Activated CD8-positive, alpha-beta memory T cell treated with anti-CD3 and anti-CD28 coated beads, Interleukin-2, amount 50 U/mL, for 4 hours (primary cell): Measurements from ENCODE around the gene DMXL1.
"Not testable (repeated sequence)": the region's sequence is repeated elsewhere in the genome, so short reads cannot be mapped to it uniquely, and the experiment has no call there.

ENCODE experiments used
- DNase-seq: peaks from one replicate; pipeline ENCODE4 v3.0.0-alpha.2; 2020

DMXL1 gene

GRCh38 chr5:119135743-119136142, 64.9 kb downstream of the DMXL1 start:
- DNase-seq = not testable (repeated sequence)

- DNase-seq = no peak
These were observed 65.9 kb downstream of the DMXL1 start for GRCh38 chr5:119136666-119137318.

DNA sequence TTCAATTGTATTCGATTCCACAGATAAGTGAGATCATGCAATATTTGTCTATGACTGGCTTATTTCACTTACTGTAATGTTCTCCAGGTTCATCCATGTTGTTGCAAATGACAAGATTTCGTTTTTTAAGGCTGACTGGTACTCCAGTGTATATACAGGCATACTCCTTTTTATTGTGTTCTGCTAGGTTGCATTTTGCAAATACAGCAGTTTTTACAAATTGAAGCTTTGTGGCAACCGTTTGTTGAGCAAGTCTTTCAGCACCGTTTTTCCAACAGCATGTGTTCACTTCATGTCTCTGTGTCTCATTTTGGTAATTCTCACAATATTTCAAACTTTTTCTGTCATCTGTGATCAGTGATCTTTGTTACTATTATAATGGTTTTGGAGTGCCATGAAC, 82.7 kb downstream of the DMXL1 start:
- no peak for DNase-seq

GRCh38 chr5:119158144-119158543, 87.3 kb downstream of the DMXL1 start:
- no peak for DNase-seq

DNA sequence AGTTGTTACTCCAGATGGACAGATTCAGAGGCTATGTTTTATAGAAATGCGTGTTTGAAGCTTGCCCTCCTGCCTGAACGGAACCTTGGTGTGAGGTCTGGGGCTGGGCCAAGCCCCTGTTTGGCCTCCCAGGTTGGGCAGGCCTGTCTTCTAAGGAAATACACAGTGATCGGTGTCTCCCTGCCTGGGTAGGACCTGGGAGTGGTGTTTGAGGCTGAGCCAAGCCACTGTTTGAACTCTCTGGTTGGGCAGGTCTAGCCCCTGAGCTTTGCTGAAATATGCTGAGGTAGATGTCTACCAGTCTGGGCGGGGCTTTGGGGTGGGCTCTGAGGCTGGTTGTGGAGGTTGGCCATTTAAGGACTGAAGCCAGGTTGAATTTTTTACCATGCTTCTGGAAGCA, 90.5 kb downstream of the DMXL1 start:
- no peak for DNase-seq

GRCh38 chr5:119166026-119166425, 95.1 kb downstream of the DMXL1 start:
- no peak for DNase-seq

GRCh38 chr5:119168401-119168800, 97.5 kb downstream of the DMXL1 start:
- no peak for DNase-seq

- no peak for DNase-seq
These were observed 100.8 kb downstream of the DMXL1 start for GRCh38 chr5:119171686-119172085.

- no peak for DNase-seq
These were observed 103.8 kb downstream of the DMXL1 start for GRCh38 chr5:119174578-119175163.

DNA sequence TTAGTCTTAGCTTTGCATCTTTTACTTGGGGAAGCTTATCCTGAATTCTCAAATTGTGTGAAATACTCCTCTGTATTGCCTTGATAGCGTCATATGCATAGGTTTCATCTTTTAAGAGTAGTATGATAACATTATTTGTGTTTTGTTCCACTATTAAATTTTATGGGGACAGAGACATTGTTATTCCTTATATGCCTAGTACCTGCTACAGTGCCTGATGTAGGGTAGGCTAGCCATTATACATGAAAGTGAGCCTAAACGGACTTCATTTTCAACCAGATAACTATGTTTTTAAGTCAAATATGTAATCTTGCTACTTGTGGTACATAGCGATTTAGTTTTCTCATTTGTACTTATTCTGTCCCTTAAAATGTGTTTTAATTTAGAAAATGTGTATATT, 105.9 kb downstream of the DMXL1 start:
- DNase-seq = no peak

DNA sequence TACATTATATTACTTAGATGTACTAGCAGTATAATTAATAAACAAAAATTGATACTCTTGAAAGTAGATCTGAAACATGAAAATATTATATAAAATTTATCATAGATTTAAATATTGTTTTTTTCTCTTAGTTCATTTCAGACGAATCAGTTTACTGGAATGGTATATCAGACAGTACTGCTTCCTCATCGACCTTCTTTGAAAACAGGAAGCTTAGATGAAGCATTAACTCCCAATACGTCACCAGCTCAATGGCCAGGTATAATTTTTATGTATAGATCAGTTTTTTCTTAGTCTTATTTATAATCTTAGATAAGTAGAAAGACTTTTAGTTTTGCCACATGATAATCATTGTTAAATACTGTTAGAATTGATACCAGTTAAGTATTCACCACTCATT, 106.3 kb downstream of the DMXL1 start:
- no peak for DNase-seq

GRCh38 chr5:119178435-119178834, 107.5 kb downstream of the DMXL1 start:
- DNase-seq = no peak

GRCh38 chr5:119179857-119180641, 109.2 kb downstream of the DMXL1 start:
- DNase-seq = no peak

DNA sequence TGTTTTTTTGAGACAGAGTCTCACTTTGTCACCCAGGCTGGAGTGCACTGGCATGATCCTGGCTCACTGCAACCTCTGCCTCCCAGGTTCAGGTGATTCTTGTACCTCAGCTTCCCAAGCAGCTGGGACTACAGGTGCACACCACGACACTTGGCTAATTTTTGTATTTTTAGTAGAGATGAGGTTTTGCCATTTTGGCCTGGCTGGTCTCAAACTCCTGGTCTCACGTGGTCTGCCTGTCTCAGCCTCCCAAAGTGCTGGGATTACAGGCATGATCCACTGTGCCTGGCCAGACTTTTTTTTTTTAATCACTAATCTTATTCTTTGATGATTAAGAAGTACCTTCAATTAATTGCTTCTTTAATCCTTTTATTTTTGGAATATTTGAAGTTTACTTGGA, 114.6 kb downstream of the DMXL1 start:
- not testable (repeated sequence) for DNase-seq

DNA sequence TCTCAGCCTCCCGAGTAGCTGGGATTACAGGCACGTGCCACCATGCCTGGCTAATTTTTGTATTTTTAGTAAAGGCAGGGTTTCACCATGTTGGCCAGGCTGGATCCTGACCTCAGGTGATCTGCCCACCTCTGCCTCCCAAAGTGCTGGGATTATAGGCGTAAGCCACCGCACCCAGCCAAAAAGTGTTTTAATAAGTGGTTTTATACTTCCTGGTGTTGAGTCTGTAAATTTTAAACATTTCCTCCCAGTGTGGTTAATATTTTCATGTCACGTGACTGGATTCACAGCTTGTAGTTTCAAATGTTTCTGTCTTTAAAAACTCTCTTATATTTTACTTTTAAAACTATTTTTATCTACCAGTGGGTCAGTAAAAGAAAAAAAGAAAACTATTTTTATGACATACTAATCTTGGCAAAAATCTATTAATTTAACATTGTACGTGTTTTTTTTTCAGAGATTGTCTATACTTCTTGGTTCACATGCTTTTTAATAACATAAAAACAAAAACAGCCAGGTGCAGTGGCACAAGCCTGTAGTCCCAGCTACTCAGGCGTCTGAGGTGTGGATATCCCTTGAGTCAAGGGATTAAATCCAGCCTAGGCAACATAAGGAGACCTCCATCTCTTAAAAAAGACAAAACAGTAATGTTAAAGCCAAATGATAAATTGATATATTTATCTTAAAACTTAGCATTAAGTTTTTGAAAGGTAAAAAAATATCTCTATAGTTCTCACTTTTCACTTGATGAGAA, 117.1 kb downstream of the DMXL1 start:
- DNase-seq = no peak

DNA sequence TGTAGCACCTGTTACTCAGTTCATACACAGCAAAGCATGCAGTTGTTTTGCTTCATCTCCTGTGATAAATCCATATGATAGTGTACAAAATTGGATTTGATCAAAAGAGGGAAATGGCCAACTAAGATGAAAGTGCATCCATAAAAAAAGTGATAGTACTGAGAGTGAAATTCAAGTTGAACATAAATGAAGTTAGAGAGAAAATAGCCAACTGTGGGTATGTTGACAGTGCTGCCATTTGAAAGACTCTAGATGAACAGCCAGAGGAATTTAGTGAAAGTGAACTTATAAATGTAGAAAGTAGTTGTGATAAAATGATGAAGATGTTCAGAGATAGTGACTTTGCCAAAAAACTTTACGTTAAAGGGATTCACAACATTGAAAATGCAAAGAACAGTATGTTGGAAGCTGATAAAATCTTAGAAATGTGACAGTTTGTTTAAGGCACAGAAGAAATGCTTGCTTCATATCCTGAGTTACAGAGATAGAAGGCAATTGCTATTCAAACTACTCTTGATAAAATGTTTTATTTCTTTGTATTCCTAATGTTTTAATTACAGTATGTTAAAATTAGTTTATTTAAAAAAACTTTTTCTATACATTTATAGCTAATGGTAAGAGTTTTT, 119.7 kb downstream of the DMXL1 start:
- DNase-seq = no peak

GRCh38 chr5:119191944-119192343, 121.1 kb downstream of the DMXL1 start:
- no peak for DNase-seq

DNA sequence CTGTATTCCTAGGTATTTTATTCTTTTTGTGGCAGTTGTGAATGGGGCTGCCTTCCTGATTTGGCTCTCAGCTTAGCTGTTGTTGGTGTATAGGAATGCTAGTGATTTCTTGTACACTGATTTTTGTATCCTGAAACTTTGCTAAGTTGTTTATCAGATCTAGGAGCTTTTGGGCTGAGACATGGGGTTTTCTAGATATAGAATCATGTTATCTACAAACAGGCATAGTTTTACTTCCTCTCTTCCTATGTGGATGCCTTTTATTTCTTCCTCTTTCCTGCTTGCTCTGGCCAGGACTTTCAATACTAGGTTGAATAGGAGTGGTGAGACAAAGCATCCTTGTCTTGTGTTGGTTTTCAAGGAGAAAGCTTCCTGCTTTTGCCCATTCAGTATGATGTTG, 129.9 kb downstream of the DMXL1 start:
- DNase-seq = no peak

- no peak for DNase-seq
These were observed 136.2 kb downstream of the DMXL1 start for GRCh38 chr5:119207105-119207504.

- DNase-seq = no peak
These were observed 141.1 kb downstream of the DMXL1 start for GRCh38 chr5:119212026-119212425.

DNA sequence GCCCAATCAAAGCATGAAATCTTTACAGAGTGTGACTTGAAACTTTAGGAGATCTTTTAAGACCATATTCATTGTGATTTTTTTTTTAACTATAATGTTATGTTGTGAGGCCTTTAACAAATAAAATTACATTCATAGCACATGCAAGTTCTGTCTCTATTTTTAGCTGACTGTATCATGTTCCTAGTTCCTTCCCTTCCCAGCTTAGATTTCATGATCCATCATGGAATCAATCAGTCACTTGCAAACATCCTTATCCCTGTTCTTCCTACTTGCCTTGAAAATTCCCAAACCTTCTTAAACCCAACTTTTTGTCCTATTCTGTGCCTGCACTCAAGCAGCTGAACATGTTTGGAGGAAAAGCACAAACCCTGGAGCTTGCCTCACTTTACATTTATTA, 141.8 kb downstream of the DMXL1 start:
- DNase-seq = no peak

- DNase-seq = no peak
These were observed 146.3 kb downstream of the DMXL1 start for GRCh38 chr5:119217183-119217582.
